Endodermal cell (in vitro differentiated cells): ENCODE data around the gene GET4. TPM values are rescaled to one million over a fixed set of nuclear protein-coding genes. Genes with fewer than 3 reads are reported as not detected.
"Not testable (repeated sequence)": the region's sequence is repeated elsewhere in the genome, so short reads cannot be mapped to it uniquely, and the experiment has no call there.

Experiments
- DNase-seq: peaks from one replicate; pipeline ENCODE4 v3.0.0-alpha.2; 2017
- H3K27ac ChIP-seq: 2 replicates; pipeline ENCODE4 v1.5.1; 2013; ENCODE audit warnings: mild to moderate bottlenecking, low read depth, low read length, moderate library complexity
- H3K27me3 ChIP-seq: 2 replicates; pipeline ENCODE4 v1.6.1; 2013; ENCODE audit warnings: mild to moderate bottlenecking, low read length, moderate library complexity; ENCODE audit not compliant: insufficient read depth, control insufficient read depth, poor library complexity, severe bottlenecking
- H3K36me3 ChIP-seq: 2 replicates; pipeline ENCODE4 v1.7.0; 2013; ENCODE audit warnings: mild to moderate bottlenecking, low read length, moderate library complexity; ENCODE audit not compliant: control insufficient read depth, insufficient read depth
- H3K4me1 ChIP-seq: one replicate; pipeline ENCODE4 v1.7.0; 2013; ENCODE audit warnings: low read length; ENCODE audit not compliant: control insufficient read depth, insufficient read depth
- H3K4me3 ChIP-seq: 2 replicates; pipeline ENCODE4 v1.5.1; 2013; ENCODE audit warnings: mild to moderate bottlenecking, low read length, moderate library complexity
- H3K9ac ChIP-seq: 2 replicates; pipeline ENCODE4 v1.6.1; 2013; ENCODE audit warnings: mild to moderate bottlenecking, low read length, moderate library complexity; ENCODE audit not compliant: poor library complexity, severe bottlenecking; ENCODE audit errors: extremely low read depth
- H3K9me3 ChIP-seq: 2 replicates; pipeline ENCODE4 v1.6.1; 2013; ENCODE audit warnings: mild to moderate bottlenecking, low read length, moderate library complexity; ENCODE audit not compliant: control insufficient read depth
- H3K27ac Mint-ChIP-seq: 2 replicates; pipeline ENCODE4 v1.8.0; 2020; ENCODE audit warnings: mixed read lengths
- H3K27me3 Mint-ChIP-seq: 2 replicates; pipeline ENCODE4 v1.8.0; 2021; ENCODE audit warnings: mild to moderate bottlenecking, mixed read lengths; ENCODE audit not compliant: insufficient read depth
- H3K36me3 Mint-ChIP-seq: 2 replicates; pipeline ENCODE4 v1.8.0; 2020; ENCODE audit warnings: low read depth, mixed read lengths
- H3K4me1 Mint-ChIP-seq: 2 replicates; pipeline ENCODE4 v1.8.0; 2020; ENCODE audit warnings: mixed read lengths
- H3K4me3 Mint-ChIP-seq: 2 replicates; pipeline ENCODE4 v1.8.0; 2020; ENCODE audit warnings: mild to moderate bottlenecking, moderate library complexity, mixed read lengths
- H3K9me3 Mint-ChIP-seq: 2 replicates; pipeline ENCODE4 v1.8.0; 2020; ENCODE audit warnings: mild to moderate bottlenecking, mixed read lengths
- WGBS, 2 experiments: methylation state at CpG; one replicate each; pipeline versions ENCODE4 v1.1.5 to v1.1.7; 2013; ENCODE audit warnings: missing lambda C conversion rate in 2 of 2, mixed read lengths in 1 of 2; ENCODE audit not compliant: insufficient coverage in 1 of 2, insufficient read length in 1 of 2; 5-methylcytosine and 5-hydroxymethylcytosine counted together
- total RNA-seq, 2 donors: library from RNA; stranded (reverse); fragmentation: NEBNext Ultra II Directional in 1 of 2; extraction: Animal tissue kit (Norgen Biotek cat#: 25700) in 1 of 2; gene quantifications; 2 replicates in 1 of 2; 3 replicates in 1 of 2; pipeline ENCODE4 v1.2.1, GENCODE V29; 2021
- TF ChIP-seq, protein P1 (sequence below): fragments of 200-600 bp; sonication (generic); conservative IDR thresholded peaks from 2 replicates; pipeline ENCODE4 v1.5.0; 2021; ENCODE audit warnings: antibody characterized with exemption, mild to moderate bottlenecking

The GET4 gene
- total RNA-seq, 2 donors from 2014 or later = 73.3 to 84.3 TPM

DNA sequence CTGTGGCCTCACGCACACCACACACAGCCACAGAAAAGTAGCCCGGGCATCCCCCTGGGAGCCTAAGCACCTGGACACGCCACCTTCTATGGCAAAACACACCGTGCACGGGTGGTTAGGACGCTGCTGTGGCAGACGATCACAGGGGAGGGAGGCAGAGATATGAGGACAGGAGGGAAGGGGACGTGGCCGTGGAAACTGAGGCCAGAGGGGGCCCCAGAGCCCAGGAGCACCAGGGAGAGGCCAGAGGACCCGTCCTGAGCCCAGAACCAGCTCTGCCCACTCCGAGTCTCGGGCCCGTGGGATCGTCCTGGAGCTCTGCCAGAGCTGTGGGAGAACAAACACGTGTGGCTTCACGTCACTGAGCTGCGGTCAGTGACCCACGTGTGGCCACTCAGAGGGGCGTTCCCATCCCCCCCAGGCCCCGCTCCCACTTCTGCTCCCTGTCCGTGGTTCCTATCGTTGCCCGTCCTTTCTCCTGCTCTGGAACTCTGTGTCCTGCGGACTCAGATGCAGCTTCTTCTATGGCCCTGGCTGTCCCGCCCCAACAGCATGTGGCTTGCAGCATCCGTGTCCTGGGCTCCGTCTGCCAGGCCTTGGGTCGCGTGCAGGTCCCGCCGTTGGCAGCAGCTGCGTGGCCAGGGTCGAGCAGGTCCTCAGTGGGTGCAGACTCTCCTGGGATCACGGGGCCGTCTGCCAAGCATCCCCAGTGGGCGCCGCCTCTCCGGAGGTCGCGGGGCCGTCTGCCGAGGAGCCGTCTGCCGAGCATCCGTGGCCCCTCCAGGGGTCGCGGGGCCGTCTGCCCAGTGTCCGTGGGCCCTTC lies 31.0 kb downstream of the GET4 start:
- no peak overlapping the region for H3K4me3 Mint-ChIP-seq
- H3K9ac ChIP-seq = no peak overlapping the region
- no peak overlapping the region for H3K4me3 ChIP-seq
- TF ChIP-seq, protein P1, sequence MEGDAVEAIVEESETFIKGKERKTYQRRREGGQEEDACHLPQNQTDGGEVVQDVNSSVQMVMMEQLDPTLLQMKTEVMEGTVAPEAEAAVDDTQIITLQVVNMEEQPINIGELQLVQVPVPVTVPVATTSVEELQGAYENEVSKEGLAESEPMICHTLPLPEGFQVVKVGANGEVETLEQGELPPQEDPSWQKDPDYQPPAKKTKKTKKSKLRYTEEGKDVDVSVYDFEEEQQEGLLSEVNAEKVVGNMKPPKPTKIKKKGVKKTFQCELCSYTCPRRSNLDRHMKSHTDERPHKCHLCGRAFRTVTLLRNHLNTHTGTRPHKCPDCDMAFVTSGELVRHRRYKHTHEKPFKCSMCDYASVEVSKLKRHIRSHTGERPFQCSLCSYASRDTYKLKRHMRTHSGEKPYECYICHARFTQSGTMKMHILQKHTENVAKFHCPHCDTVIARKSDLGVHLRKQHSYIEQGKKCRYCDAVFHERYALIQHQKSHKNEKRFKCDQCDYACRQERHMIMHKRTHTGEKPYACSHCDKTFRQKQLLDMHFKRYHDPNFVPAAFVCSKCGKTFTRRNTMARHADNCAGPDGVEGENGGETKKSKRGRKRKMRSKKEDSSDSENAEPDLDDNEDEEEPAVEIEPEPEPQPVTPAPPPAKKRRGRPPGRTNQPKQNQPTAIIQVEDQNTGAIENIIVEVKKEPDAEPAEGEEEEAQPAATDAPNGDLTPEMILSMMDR = no peak
- H3K36me3 Mint-ChIP-seq = no peaks in the 10 kb centered on the region
- H3K27ac Mint-ChIP-seq = no peak overlapping the region
- no peaks in the 10 kb centered on the region for H3K9me3 Mint-ChIP-seq
- peaks cover 38% of the 10 kb centered on the region for H3K27me3 Mint-ChIP-seq
- peaks cover 39% of the 10 kb centered on the region for H3K27me3 ChIP-seq
- DNase-seq = no peak
- H3K27ac ChIP-seq = no peak overlapping the region
- H3K4me1 Mint-ChIP-seq = no peaks in the 10 kb centered on the region
- H3K9me3 ChIP-seq = no peaks in the 10 kb centered on the region
- 90 to 93% methylated on average over 34 to 49 of the region's 49 CpGs for WGBS, 2 experiments
- H3K36me3 ChIP-seq = no peaks in the 10 kb centered on the region
- no peaks in the 10 kb centered on the region for H3K4me1 ChIP-seq

DNA sequence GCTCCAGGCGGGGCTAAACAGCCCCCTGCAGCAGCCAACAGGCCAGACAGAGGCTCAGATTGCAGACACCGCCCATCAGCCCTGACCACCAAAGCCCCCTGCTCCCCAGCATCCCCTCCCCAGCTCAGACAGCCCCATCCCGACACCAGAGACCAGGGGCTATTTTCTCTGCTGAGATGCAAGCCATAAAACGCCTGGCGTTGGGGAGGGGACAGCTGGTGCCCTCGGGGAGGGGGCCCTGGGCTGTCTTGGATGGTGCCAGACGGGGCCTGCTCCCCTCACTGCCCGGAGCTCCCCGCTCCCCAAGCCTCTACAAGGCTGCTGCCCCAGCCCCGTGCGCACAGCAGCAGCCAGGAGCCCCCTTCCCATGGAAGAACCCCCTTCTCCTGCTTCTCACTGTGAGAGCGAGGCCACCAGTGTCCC lies 31.8 kb downstream of the GET4 start:
- H3K36me3 Mint-ChIP-seq = no peaks in the 10 kb centered on the region
- H3K36me3 ChIP-seq = no peaks in the 10 kb centered on the region
- no peak overlapping the region for H3K27ac ChIP-seq
- no peak overlapping the region for H3K27ac Mint-ChIP-seq
- DNase-seq = no peak
- peaks cover 35% of the 10 kb centered on the region for H3K27me3 Mint-ChIP-seq
- WGBS, 2 experiments = 88 to 100% methylated on average over 1 to 12 of the region's 12 CpGs
- no peaks in the 10 kb centered on the region for H3K9me3 ChIP-seq
- no peaks in the 10 kb centered on the region for H3K4me1 ChIP-seq
- no peaks in the 10 kb centered on the region for H3K9me3 Mint-ChIP-seq
- H3K9ac ChIP-seq = no peak overlapping the region
- TF ChIP-seq, protein P1 = no peak
- no peaks in the 10 kb centered on the region for H3K4me1 Mint-ChIP-seq
- H3K4me3 ChIP-seq = no peak overlapping the region
- no peak overlapping the region for H3K4me3 Mint-ChIP-seq
- peaks cover 39% of the 10 kb centered on the region for H3K27me3 ChIP-seq

GRCh38 chr7:908591-909357 lies 32.4 kb downstream of the GET4 start:
- H3K27ac ChIP-seq, H3K9me3 Mint-ChIP-seq, H3K4me3 ChIP-seq, H3K4me3 Mint-ChIP-seq, H3K9me3 ChIP-seq, H3K36me3 ChIP-seq, H3K36me3 Mint-ChIP-seq, H3K27ac Mint-ChIP-seq, H3K9ac ChIP-seq, H3K4me1 ChIP-seq, H3K4me1 Mint-ChIP-seq: not testable (repeated sequence)
- DNase-seq = peak; percentile 90
- H3K27me3 ChIP-seq = peaks cover 39% of the 10 kb centered on the region
- TF ChIP-seq, protein P1 = peak; percentile 88
- H3K27me3 Mint-ChIP-seq = peaks cover 34% of the 10 kb centered on the region
- 26 to 45% methylated on average over 21 to 49 of the region's 73 CpGs for WGBS, 2 experiments
